Neural cell (in vitro differentiated cells): ENCODE measurements around the gene SMIM9. TPM values are rescaled to one million over a fixed set of nuclear protein-coding genes. Genes with fewer than 3 reads are reported as not detected.

Experiments
- H2AFZ ChIP-seq: fragments of 200-600, 300-800 bp; sonication (generic), shearing (Covaris generic); 2 replicates; pipeline ENCODE4 v1.6.0; 2014; ENCODE audit warnings: low read depth, mild to moderate bottlenecking, antibody characterized with exemption, low read length, moderate library complexity
- H3F3A ChIP-seq: fragments of 200-600 bp; shearing (Covaris generic); 2 replicates; pipeline ENCODE4 v1.6.1; 2016; ENCODE audit warnings: mild to moderate bottlenecking, moderate library complexity, mixed read lengths, antibody characterized with exemption, low read length; ENCODE audit not compliant: insufficient read depth, poor library complexity, severe bottlenecking
- H3K27ac ChIP-seq: fragments of 200-600, 300-800 bp; sonication (generic), shearing (Covaris generic); 2 replicates; pipeline ENCODE4 v1.5.1; 2014; ENCODE audit warnings: mild to moderate bottlenecking, low read length, moderate library complexity
- H3K27me3 ChIP-seq: fragments of 300-800, 200-600 bp; sonication (generic), shearing (Covaris generic); 2 replicates; pipeline ENCODE4 v1.6.0; 2014; ENCODE audit warnings: mild to moderate bottlenecking, low read depth, low read length, moderate library complexity; ENCODE audit not compliant: insufficient read depth
- H3K36me3 ChIP-seq: fragments of 300-800, 200-600 bp; sonication (generic), shearing (Covaris generic); 2 replicates; pipeline ENCODE4 v1.5.1; 2014; ENCODE audit warnings: mild to moderate bottlenecking, antibody characterized with exemption, low read length, moderate library complexity; ENCODE audit not compliant: insufficient read depth
- H3K4me2 ChIP-seq: fragments of 300-800, 200-600 bp; sonication (generic), shearing (Covaris generic); 2 replicates; pipeline ENCODE4 v1.6.0; 2014; ENCODE audit warnings: mild to moderate bottlenecking, low read length
- H3K4me3 ChIP-seq: fragments of 300-800, 200-600 bp; sonication (generic), shearing (Covaris generic); 2 replicates; pipeline ENCODE4 v1.5.1; 2014; ENCODE audit warnings: mild to moderate bottlenecking, low read length, moderate library complexity
- H3K79me2 ChIP-seq: fragments of 200-600 bp; shearing (Covaris generic); replicated peaks from 2 replicates; pipeline ENCODE4 v1.6.0; 2014; ENCODE audit warnings: mild to moderate bottlenecking, low read length, moderate library complexity; ENCODE audit not compliant: insufficient read depth
- H3K9ac ChIP-seq: fragments of 300-800, 200-600 bp; sonication (generic), shearing (Covaris generic); 2 replicates; pipeline ENCODE4 v1.6.1; 2016; ENCODE audit warnings: mild to moderate bottlenecking, low read length, mixed read lengths
- H3K9me2 ChIP-seq: fragments of 200-600 bp; shearing (Covaris generic); 2 replicates; pipeline ENCODE4 v1.6.1; 2016; ENCODE audit warnings: mild to moderate bottlenecking, low read length, mixed read lengths; ENCODE audit not compliant: insufficient read depth
- H3K9me3 ChIP-seq: fragments of 200-600, 300-800 bp; sonication (generic), shearing (Covaris generic); 2 replicates; pipeline ENCODE4 v1.6.1; 2016; ENCODE audit warnings: mild to moderate bottlenecking, mixed run types, low read length, moderate library complexity, mixed read lengths
- H4K20me1 ChIP-seq: fragments of 200-600 bp; shearing (Covaris generic); 2 replicates; pipeline ENCODE4 v1.6.1; 2016; ENCODE audit warnings: mild to moderate bottlenecking, mixed run types; ENCODE audit not compliant: insufficient read depth
- EP300 ChIP-seq: fragments of 450-650 bp; conservative IDR thresholded peaks from 2 replicates; pipeline ENCODE4 v1.6.1; 2014; ENCODE audit warnings: antibody characterized with exemption, mild to moderate bottlenecking, moderate library complexity; ENCODE audit not compliant: poor library complexity, severe bottlenecking
- EZH2 ChIP-seq: fragments of 200-600, 300-800 bp; shearing (Covaris generic), sonication (generic); IDR thresholded peaks from 2 replicates; pipeline ENCODE4 v1.6.1; 2014; ENCODE audit warnings: antibody characterized with exemption, low read length, borderline replicate concordance, mild to moderate bottlenecking; ENCODE audit not compliant: insufficient read depth, poor library complexity, severe bottlenecking
- MXI1 ChIP-seq: fragments of 450-650 bp; conservative IDR thresholded peaks from 2 replicates; pipeline ENCODE4 v1.6.1; 2014; ENCODE audit warnings: antibody characterized with exemption, mild to moderate bottlenecking; ENCODE audit not compliant: poor library complexity, severe bottlenecking
- POLR2AphosphoS5 ChIP-seq: IDR thresholded peaks from 2 replicates; pipeline ENCODE4 v1.6.1; 2012
- RAD21 ChIP-seq: fragments of 450-650 bp; conservative IDR thresholded peaks from 2 replicates; pipeline ENCODE4 v1.6.1; 2014; ENCODE audit warnings: antibody characterized with exemption, mild to moderate bottlenecking, moderate library complexity
- SMC3 ChIP-seq: fragments of 450-650 bp; conservative IDR thresholded peaks from 2 replicates; pipeline ENCODE4 v1.6.1; 2014; ENCODE audit warnings: antibody characterized with exemption, mild to moderate bottlenecking, moderate library complexity; ENCODE audit not compliant: poor library complexity
- TAF1 ChIP-seq: IDR thresholded peaks from 2 replicates; pipeline ENCODE4 v1.6.1; 2012; ENCODE audit warnings: low read depth
- polyA plus RNA-seq: library from polyadenylated mRNA; depleted of rRNA; stranded (reverse); fragments of >200 nt; gene quantifications from 2 replicates; pipeline ENCODE4 v1.2.3, GENCODE V29; 2014
- TF ChIP-seq, protein P1 (sequence below): fragments of 450-650 bp; IDR thresholded peaks from 2 replicates; pipeline ENCODE4 v1.5.1; 2014; ENCODE audit warnings: antibody characterized with exemption, mild to moderate bottlenecking, moderate library complexity; ENCODE audit not compliant: poor library complexity, severe bottlenecking
- TF ChIP-seq, protein P2 (sequence below): IDR thresholded peaks from 2 replicates; pipeline ENCODE4 v1.6.1; 2012; ENCODE audit warnings: borderline replicate concordance

The SMIM9 gene
- polyA plus RNA-seq, 1 donor from 2014 or later: not detected

DNA sequence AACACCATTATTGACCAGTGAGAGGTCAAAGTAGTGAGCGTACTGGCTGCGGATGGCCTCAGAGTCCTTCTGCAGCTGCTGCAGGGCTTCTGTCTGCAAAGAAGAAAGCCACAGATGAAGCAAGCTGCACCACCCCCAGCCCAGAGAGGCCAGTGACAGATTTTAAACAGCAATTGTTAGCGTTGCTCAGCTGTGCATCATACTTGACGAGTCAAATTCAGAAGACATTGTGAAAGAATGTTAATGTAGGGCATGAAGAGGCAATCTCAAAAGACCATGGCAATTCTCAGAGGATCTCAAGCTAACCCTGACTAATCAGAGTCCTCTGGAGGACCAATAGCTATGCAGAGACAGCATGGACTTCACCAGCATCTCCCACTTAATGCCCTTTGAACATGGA lies 55.2 kb downstream of the SMIM9 start:
- Histone ChIP-seq H3F3A (no peaks in the 10 kb centered on the region), H3K79me2 (no peaks in the 10 kb centered on the region), H3K4me3 (no peak overlapping the region), H3K27me3 (no peaks in the 10 kb centered on the region), H4K20me1 (no peaks in the 10 kb centered on the region), H3K9ac (no peak overlapping the region), H2AFZ (no peak overlapping the region), H3K9me2 (no peaks in the 10 kb centered on the region), H3K27ac (no peak overlapping the region), H3K36me3 (no peaks in the 10 kb centered on the region), H3K9me3 (no peaks in the 10 kb centered on the region), H3K4me2 (no peak overlapping the region)
- TF ChIP-seq SMC3: no peak
- TF ChIP-seq, protein P1, sequence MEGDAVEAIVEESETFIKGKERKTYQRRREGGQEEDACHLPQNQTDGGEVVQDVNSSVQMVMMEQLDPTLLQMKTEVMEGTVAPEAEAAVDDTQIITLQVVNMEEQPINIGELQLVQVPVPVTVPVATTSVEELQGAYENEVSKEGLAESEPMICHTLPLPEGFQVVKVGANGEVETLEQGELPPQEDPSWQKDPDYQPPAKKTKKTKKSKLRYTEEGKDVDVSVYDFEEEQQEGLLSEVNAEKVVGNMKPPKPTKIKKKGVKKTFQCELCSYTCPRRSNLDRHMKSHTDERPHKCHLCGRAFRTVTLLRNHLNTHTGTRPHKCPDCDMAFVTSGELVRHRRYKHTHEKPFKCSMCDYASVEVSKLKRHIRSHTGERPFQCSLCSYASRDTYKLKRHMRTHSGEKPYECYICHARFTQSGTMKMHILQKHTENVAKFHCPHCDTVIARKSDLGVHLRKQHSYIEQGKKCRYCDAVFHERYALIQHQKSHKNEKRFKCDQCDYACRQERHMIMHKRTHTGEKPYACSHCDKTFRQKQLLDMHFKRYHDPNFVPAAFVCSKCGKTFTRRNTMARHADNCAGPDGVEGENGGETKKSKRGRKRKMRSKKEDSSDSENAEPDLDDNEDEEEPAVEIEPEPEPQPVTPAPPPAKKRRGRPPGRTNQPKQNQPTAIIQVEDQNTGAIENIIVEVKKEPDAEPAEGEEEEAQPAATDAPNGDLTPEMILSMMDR: no peak
- no peak for TF ChIP-seq EP300
- no peak for TF ChIP-seq RAD21
- TF ChIP-seq EZH2: no peak
- TF ChIP-seq MXI1: no peak
- no peak for TF ChIP-seq POLR2AphosphoS5
- TF ChIP-seq TAF1: no peak
- TF ChIP-seq, protein P2, sequence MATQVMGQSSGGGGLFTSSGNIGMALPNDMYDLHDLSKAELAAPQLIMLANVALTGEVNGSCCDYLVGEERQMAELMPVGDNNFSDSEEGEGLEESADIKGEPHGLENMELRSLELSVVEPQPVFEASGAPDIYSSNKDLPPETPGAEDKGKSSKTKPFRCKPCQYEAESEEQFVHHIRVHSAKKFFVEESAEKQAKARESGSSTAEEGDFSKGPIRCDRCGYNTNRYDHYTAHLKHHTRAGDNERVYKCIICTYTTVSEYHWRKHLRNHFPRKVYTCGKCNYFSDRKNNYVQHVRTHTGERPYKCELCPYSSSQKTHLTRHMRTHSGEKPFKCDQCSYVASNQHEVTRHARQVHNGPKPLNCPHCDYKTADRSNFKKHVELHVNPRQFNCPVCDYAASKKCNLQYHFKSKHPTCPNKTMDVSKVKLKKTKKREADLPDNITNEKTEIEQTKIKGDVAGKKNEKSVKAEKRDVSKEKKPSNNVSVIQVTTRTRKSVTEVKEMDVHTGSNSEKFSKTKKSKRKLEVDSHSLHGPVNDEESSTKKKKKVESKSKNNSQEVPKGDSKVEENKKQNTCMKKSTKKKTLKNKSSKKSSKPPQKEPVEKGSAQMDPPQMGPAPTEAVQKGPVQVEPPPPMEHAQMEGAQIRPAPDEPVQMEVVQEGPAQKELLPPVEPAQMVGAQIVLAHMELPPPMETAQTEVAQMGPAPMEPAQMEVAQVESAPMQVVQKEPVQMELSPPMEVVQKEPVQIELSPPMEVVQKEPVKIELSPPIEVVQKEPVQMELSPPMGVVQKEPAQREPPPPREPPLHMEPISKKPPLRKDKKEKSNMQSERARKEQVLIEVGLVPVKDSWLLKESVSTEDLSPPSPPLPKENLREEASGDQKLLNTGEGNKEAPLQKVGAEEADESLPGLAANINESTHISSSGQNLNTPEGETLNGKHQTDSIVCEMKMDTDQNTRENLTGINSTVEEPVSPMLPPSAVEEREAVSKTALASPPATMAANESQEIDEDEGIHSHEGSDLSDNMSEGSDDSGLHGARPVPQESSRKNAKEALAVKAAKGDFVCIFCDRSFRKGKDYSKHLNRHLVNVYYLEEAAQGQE: no peak

DNA sequence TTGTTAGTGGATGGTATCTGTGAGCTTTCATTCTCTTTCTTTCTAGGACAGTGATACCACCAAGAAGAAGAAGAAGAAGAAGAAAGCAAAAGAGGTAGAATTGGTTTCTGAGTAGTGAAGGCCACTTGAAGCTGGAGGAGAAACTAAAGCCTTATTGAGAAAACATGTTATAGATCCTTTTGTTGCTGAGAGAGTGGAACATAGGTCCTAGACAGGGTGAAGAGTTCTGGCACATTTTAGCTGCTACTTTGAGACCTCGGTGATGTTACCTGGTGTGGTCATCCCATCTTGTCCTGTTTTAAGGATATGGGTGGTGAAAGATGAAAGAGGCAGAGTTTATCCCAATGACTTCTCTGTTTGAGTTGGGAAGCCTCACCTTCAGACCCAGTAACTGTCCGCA lies 57.7 kb downstream of the SMIM9 start:
- H3K27me3 ChIP-seq: no peaks in the 10 kb centered on the region
- H2AFZ ChIP-seq: no peak overlapping the region
- no peak overlapping the region for H3K4me2 ChIP-seq
- H3K79me2 ChIP-seq: no peaks in the 10 kb centered on the region
- TF ChIP-seq MXI1: no peak
- no peak for TF ChIP-seq EP300
- no peak for TF ChIP-seq TAF1
- TF ChIP-seq SMC3: no peak
- TF ChIP-seq, protein P1: no peak
- no peak for TF ChIP-seq RAD21
- TF ChIP-seq, protein P2: no peak
- TF ChIP-seq EZH2: no peak
- no peak for TF ChIP-seq POLR2AphosphoS5
- H3K9me3 ChIP-seq: no peaks in the 10 kb centered on the region
- no peaks in the 10 kb centered on the region for H3K36me3 ChIP-seq
- no peak overlapping the region for H3K27ac ChIP-seq
- H3K9ac ChIP-seq: no peak overlapping the region
- H3F3A ChIP-seq: no peaks in the 10 kb centered on the region
- H3K4me3 ChIP-seq: no peak overlapping the region
- no peaks in the 10 kb centered on the region for H4K20me1 ChIP-seq
- H3K9me2 ChIP-seq: no peaks in the 10 kb centered on the region
